NCI-H128 (cell line): Measurements from ENCODE around the gene HUWE1.
"Not testable (repeated sequence)": the region's sequence is repeated elsewhere in the genome, so short reads cannot be mapped to it uniquely, and the experiment has no call there.

ENCODE experiments used
- DNase-seq: peaks from one replicate; lab custom pipeline; 2025; ENCODE audit not compliant: unreplicated experiment; lab: John Stamatoyannopoulos, UW

HUWE1 gene

DNA sequence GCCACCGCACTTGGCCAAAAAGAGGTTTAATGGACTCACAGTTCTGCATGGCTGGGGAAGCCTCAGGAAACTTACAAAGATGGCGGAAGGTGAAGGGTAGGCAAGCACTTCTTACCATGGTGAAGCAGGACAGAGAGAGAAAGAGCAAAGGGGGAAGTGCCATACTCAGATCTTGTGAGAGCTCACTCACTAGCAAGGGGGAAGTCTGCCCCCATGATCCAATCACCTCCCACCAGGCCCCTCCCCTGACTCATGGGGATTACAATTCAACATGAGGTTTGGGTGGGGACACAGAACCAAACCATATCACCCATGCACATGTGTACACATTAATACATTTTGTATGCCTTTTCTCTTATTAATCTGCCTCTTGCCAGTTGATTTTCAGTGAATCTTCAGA is 175.2 kb downstream of the HUWE1 start:
- no peak for DNase-seq

DNA sequence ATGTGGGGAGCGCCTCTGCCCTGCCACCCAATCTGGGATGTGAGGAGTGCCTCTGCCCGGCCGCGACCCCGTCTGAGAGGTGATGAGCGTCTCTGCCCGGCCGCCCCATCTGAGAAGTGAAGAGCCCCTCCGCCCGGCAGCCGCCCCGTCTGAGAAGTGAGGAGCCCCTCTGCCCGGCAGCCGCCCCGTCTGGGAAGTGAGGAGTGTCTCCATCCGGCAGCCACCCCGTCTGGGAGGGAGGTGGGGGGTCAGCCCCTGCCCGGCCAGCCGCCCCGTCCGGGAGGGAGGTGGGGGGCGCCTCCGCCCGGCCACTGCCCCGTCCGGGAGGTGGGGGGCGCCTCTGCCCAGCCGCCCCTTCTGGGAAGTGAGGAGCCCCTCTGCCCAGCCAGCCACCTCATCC is 182.5 kb downstream of the HUWE1 start:
- not testable (repeated sequence) for DNase-seq

DNA sequence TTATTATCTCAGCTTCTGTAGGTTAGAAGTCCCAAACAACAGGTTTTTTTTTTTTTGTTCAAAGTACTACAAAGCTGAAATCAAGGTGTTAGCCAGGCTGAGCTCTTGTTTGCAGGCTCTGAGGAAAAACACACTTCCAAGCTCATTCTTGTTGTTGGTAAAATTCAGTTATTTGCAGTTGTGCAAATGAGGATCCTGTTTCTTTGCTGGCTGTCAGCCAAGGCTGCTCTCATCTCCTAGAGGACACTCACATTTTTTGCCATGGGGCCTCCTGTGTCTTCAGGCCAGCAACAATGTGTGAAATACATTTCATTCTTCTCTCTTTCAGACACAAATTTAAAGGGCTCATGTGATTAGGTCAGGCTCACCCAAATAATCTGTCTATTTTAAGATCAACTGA is 192.1 kb downstream of the HUWE1 start:
- no peak for DNase-seq

DNA sequence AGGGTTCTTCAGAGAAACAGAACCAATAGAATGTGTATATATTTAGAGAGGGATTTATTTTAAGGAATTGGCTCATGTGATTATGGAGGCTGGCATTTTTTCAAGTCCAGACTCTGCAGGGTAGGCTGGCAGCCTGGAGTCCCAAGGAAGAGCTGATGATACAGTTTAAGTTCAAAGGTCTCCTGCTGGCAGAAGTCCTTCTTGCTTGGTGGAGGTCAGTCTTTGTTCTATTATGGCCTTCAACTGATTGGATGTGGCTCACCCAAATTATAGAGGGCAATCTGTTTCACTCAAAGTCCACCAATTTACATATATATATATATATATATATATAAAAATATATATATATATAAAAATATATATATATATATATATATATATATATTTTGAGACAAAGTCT is 200.2 kb downstream of the HUWE1 start:
- DNase-seq: no peak

DNA sequence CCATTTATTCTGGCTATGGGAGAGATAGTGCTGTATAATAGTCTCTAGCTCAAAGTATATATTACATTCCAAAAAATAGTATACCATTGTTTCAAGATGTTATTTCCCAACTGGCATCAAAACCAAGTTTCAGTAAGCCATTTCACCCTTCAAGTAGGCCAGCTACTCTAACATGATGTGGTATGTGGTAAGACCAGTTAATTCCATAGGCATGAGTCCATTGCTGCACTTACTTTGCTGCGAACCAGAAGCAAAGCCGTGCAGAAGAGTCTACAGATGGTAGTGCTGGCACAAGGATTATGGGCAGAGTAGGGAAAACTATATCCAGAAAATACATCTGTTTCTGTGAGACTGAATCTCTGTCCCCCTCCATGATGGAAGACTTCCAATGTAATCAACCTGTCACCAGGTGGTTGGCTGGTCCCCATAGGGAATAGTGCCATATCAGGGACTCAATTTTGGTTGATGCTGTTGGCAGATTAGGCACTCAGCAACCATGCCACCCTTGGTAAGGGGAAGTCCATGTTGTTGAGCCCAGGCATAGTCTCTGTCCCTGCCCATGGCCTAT is 202.6 kb downstream of the HUWE1 start:
- DNase-seq: no peak

DNA sequence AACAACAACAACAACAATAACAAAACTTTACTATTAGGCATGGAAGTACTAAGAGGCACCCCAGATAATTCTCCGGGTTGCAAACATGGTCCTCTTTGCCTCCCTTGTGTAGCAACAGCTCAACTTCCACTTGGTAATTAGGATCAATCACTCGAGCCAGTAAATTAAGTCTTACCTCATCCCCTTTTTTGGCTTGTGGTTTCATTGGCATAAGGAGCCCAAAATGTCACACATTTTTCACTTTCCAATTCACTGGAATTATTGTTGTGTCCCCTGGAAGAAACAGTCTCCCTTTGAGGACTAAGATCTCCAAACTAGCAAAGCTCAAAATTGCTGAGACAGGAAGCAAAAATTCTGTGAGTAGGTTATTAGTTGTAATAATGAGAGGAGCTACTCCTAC is 203.1 kb downstream of the HUWE1 start:
- no peak for DNase-seq
